C1 segment of cervical spinal cord (tissue), 14 donors: ENCODE results near the gene SRC.

Source experiments
- DNase-seq, 14 donors: peaks; one replicate each; lab custom pipeline; 2025; lab: John Stamatoyannopoulos, UW

Gene SRC

GRCh38 chr20:37447688-37448087 is 101.7 kb downstream of the SRC start:
- no peak for DNase-seq

DNA sequence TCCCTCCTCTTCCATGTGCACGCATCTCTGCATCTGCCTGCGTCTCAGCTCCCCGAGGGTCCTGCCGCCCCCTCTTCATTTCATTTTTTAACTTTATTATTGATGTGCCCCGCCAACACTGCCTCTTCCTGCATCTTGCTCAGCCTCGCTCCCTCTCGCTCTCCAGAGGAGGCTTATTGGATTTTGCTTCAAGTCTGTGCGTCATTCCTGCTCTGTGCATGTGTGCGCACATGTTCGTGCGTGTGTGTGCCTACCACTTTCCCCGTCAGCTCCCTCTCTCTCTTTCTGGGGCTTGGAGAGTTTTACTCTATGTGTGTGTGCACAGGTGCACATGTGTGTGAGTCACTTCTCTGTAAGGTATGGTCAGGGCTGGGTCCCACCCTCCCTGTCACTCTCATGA is 103.3 kb downstream of the SRC start:
- no peak for DNase-seq

DNA sequence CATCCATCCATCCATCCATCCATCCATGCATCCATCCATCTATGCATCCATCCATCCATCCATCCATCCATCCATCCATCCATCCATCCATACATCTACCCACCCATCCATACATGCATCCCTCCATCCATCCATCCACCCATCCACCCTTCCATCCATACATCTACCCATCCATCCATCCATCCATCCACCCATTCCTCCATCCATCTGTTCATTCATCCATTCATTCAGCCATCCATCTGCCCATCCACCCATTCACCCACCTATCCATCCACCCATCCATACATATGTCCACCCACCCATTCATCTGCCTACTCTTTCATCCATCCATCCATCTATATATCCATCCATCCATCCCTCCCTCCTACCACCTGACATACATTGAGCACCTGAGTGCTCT is 104.4 kb downstream of the SRC start:
- no peak for DNase-seq

GRCh38 chr20:37451616-37452015 is 105.7 kb downstream of the SRC start:
- DNase-seq: no peak

GRCh38 chr20:37452236-37452635 is 106.3 kb downstream of the SRC start:
- no peak for DNase-seq

DNA sequence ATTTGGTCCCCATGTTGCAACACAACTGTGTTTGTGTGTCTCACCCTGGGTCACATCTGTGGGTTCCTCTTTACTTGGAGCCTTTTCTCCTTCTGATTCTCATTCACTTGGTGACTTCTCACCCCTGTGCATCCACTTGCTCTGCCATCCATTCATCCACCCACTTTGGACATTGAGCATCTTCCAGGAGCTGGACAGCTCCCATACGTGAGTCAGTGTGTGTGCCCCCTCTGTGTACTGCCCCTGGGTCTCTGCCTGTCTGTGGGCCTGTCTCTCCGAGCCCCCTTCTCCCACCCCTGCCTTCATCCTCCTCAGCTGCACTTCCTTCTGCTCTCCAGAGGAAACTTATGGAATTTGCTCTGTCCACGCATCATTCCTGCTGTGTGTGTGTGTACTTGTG is 107.3 kb downstream of the SRC start:
- no peak for DNase-seq

GRCh38 chr20:37453836-37454235 is 107.9 kb downstream of the SRC start:
- DNase-seq: no peak

- DNase-seq: no peak
These were observed 108.9 kb downstream of the SRC start for GRCh38 chr20:37454636-37455385.
